Measurements from ENCODE around the gene INTS11.
A peak's percentile ranks its signal among the peaks of the same experiment; 100 is the strongest.

Gene INTS11

DNA sequence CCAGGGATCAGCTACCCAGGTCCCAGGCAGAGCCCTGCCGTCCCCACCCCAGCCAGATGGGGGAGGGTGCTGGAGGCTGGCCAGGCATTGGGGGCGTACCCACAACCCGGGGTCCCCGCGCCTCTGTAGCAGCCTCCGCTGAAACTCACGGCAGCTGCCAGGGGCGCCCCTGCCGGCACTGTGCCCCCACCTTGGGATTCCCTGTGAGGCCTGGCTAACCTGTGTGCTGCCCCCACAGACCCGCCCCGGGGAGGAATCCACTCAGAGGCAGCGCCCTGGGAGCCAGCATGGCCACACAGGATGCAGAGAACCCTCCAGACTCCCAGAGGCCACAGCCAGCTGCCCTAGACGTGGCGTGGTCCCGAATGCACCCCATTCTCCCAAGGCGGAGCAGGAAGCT is 20.9 kb upstream of the INTS11 start:
- no peak for DNase-seq

DNA sequence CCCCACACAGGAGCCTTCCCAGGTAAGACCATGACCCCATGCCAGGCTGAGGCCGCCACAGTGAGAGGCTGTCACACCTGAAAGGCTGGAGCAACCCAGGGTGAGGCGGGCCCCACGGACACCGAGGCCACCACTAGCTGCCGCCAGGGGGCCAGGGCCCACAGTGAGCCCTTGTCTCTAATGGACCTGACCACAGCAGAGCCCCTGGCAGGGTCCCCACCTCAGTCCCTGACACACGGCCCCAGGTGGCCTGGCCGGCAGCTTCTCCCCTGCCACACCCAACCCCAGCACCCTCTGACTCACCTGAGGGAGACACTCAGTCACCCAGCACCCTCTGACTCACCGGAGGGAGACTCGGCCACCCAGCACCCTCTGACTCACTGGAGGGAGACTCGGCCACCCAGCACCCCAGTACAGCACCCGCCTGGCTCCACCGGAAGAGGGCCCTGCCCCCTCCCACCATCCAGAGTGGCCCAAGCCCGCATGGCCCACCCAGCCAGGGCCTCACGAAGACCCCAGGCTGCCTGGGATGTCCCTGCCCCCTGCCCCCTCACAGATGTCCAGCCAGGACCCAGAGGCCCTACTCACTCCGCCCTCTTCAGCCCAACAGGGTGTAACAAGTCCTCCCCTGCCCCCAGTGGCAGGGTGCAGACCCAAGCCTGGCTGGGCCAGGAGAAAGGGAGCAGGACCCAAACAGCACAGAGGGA is 20.3 kb upstream of the INTS11 start:
- DNase-seq = no peak

DNA sequence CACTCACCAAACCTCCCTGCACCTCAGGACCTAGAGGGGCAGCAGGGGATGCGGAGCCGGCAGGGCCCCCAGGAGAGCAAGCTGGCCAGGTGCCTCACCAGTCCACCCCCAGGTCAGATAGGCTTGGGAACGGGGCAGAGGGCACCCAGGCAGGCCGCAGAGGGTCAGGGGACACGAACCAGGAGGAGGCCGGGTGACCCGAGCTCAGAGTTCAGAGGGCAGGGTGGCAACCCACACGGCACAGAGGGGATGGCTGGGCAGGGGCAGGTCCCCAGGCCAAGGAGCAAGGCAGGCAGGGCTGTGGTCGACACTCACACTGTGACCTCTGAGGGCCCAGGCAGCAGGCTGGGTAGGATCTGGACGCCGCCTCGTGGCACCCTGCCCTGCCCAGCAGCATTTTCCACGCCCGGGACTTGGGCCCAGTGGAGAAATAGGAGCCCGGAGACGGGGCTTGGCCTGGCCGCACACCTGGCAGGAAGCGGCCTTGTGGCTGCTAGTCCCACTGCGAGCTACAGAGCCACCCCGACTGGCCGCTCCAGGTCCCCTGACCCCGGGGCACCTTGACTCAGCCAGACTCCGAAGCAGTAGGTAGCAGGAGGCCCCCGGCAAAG is 19.5 kb upstream of the INTS11 start:
- no peak for DNase-seq

DNA sequence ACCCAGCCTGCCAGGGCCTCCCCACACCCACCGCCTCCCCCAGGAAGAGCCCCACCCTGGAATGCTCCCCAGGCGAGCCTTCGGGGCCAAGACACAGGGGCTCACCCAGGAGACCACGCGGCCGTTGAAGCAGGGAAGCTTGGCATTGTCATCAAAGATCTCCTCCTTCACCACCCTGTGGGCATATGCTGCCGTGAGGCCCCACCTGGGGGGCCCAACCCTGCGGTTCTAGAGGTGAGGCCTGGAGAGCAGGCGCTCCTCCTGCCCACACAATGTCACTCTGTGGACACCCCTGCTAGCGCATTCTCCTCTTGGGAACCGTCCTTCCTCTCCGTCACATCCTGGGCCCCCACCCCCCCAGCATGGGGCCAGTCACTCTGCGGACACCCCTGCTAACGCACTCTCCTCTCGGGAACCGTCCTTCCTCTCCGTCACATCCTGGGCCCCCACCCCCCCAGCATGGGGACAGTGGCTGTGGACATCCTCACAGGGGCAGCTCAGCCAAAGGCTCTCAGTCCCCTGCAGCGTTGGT is 18.2 kb upstream of the INTS11 start:
- DNase-seq = no peak

DNA sequence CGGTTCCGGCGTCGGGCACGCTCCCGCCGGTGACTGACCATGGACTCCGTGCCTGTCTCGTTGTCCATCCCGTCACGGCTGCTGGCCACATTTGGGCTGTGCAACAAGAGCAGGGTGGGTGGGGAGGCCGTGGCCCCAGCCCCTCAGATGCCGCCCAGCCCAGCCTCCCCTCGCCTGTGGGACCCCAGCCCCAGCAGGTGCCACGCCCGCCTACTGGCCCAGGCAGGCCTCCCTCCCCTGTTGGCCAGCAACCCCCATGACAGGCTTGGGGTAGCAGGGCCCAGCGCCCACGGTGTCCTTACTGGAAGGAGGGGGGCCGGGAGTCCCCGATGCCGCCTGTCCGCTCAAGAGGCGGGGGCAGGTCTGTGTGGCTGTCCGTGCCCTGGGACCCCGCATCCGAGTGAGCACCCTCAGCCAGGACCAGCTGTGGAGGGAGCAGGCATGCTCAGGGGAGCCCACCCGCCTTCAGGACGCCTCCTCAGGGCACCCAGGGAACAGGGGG is 17.7 kb upstream of the INTS11 start:
- no peak for DNase-seq

DNA sequence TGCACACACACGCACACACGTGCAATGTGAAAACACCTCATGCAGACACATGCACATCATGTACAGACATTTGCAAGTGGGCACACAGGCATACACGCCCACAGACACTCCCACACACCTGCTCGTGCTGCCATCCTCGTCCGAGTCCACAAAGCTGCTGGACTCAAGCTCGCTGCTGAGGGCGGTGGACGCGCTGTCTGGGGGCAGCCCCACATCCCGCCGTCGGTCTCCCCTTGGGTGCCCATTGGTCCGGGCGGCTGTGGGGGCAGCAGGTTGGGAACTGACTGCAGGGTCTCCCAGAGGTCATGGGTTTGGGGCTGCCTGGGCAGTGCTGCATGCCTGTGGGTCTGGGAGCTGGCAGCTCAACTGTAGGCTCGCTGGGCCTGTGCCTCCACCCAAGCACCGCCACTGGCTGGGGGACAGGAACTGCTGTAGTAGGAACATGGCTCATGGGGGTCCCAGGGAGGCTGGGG is 17.1 kb upstream of the INTS11 start:
- DNase-seq = no peak

DNA sequence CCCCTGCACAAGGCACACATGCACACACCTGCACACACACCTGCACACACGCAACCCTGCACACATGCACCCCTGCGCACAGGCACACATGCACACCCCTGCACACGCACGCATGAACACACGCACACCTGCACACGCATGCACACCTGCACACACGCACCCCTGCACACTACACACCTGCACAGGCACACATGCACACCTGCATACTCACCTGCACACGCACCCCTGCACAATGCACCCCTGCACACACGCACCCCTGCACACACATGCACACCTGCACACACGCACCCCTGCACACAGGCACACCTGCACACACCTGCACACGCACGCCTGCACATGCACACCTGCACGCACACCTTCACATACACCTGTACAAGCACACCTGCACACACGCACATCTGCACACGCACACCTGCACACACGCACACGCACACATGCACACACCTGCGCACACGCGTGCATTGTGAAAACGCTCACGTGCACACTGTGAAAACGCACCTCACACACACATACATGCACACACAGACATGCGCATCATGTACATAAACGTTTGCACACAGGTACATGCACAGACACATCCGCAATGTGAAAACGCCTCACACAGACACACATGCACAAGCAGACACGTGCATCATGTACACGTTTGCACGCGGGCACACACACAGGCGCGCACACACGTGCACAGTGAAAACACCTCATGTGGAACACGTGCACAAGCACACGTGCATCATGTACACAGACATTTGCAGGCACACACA is 16.5 kb upstream of the INTS11 start:
- no peak for DNase-seq

DNA sequence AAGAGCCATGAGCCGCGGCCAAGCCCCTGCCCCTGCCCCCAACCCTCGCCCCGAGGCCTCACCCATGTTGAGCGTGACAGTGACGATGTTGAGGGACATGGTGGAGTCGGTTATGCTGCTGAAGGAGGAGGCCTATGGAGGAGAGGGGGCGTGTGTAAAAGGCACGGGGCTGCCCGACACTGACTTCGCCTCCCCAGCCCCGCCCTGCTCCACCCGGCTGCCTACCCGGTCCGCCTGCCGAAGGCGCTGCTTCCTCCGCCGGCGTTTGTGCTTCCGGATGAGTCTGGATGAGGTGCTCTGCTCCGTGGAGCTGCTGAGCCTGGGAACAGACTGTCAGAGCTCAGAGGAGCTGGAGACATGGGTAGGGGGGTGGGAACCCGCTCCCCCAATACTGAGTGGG is 15.7 kb upstream of the INTS11 start:
- no peak for DNase-seq

DNA sequence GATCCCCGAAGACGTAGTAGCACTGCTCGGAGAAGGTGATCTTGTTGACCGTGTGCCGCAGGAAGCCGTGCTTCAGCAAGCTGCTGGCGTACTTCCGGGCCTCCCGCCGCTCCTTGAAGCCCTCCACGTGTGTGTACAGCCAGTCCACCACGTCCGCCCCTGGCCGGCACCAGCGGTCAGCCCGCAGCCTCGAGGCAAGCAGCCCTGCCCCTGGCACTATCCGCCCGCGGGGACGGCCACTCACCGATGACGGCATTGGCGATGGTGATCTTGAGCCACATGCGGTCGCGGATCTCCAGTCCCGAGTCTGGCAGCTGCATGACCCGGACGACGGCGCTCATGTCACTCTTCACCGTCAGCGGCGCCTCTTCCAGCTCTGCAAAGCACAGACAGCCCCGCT is 13.8 kb upstream of the INTS11 start:
- DNase-seq = no peak

DNA sequence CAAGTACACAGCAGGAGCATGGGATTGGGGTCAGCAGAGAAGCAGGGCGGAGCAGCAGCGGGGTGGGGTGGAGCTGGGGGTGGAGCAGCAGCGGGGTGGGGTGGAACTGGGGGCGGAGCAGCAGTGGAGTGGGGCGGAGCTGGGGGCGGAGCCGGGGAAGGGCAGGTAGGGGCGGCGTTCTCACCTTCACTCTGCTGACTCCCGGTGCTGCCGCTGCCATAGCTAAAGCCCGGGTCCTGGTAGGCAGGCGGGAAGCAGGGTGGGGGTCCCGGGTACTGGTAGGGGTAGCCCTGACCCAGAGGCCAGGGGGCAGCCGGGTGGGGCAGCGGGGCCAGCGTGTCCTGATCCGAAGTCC is 13.3 kb upstream of the INTS11 start:
- DNase-seq = no peak

DNA sequence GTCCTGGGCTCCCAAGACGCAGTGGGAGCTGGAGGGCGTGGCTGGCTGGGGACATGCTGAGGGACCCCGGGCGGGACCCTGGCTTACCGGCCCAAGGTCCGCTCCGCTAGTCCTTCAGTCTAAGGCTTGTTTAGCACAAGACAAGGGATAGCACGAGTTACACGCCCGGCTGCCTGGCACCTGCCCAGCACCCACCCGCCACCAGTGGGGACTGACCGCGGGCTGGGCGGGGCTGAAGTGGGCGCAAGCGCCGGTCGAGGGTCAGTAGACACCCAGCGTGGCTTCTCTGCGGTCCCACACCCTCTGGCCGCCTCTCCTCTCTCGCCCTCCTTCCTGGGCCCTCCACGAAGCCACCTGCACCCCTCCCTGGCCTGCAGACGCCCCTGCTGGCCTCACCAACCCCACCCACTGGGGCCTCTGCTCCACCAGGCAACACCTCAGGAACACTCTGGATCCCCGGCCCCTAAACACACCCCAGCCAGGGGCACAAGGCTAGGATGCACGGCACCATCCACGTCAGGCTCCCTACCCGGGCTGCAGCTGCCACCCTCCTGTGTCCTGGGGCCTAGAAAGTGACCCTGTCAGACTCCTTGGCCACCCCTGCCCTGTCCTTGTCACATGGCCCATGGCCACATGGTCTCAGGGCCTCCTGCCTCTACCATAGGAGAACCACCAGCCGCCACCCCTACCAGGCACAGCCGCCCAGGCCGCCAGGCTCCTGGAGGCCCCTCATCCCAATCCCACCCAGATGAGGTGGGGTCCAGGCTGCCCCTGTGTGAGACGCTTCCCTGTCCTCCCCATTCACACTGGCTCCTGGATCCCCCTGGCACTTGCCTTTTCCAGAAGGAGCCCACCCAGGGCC is 12.7 kb upstream of the INTS11 start:
- DNase-seq = no peak

DNA sequence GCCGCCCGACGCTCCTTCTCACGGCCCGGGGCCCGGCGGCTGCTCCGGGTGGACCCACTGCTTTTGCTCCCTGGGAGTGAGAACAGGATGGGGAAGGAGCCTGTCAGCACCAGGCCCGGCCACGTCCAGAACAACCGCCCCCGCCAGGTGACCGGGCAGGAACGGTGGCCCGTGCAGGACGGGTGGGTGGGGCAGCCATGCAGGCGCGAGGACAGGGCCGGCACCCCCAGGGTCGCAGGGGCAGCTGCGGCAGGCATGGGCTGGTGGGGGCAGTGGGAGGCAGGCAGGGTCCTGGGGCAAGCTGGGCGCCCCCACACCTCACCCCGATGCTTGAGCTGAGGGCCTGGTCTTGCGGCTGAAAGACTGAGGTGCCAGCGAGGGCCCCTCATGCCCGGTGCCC is 12.0 kb upstream of the INTS11 start:
- DNase-seq = no peak

DNA sequence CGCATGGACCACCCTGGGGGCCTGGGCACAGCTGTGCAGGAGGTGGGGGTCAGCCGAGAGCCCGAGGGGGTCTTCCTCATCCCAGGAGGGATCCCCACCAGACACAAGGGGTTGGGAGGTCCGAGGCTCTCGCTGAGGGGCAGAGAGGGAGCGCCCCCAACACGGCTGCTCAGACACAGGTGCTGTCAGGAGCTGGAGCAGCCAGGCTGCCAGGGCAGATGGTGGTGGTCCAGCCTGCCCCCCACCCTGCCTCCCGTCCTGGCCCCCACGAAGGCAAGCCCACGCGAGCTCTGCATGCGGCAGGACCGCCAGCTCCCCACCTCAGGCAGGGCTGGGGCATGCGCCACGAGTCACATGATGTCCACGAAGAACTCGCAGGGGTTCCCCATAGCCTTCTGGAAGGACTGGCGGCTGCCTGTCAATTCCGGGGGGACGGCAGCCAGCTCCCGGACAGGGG is 11.4 kb upstream of the INTS11 start:
- DNase-seq = no peak

DNA sequence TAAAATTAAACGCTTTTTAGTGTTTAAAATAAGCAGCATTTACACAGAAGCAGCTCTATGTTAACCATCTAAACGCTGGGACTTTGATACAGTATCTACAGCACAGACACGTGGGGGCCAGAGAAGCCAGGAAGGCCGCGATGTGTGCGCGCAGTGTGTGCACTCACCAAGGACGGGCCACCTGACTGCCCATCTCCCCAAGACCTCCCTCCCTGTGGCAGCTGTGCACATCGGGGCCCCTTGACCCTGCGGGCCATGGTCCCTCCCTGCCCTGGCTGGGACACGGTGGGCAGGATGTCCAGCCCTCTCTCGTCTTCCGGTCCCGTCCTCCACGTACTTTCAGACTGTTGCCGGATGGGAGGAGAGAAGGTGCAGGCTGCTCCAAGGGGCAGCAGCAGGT is 10.8 kb upstream of the INTS11 start:
- DNase-seq = no peak

DNA sequence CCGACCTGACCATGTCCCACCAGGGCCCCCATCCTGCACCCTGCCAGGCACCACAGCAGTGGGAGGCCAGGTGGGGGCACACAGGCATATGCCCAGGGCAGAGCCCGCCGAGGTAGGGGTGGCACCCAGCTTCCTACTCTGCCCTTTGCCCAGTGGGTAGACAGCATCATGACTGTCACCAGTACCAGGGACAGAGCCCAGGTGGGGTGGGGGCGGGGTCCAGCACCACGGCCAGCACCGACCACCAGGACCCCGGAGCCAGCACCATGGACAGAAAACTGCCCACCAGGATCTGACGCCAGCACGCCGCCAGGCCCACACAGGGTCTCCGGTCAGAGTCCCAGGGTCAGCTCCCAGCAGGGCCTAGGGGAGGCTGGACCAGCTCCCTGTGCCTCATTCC is 10.4 kb upstream of the INTS11 start:
- peak; percentile 41 for DNase-seq

DNA sequence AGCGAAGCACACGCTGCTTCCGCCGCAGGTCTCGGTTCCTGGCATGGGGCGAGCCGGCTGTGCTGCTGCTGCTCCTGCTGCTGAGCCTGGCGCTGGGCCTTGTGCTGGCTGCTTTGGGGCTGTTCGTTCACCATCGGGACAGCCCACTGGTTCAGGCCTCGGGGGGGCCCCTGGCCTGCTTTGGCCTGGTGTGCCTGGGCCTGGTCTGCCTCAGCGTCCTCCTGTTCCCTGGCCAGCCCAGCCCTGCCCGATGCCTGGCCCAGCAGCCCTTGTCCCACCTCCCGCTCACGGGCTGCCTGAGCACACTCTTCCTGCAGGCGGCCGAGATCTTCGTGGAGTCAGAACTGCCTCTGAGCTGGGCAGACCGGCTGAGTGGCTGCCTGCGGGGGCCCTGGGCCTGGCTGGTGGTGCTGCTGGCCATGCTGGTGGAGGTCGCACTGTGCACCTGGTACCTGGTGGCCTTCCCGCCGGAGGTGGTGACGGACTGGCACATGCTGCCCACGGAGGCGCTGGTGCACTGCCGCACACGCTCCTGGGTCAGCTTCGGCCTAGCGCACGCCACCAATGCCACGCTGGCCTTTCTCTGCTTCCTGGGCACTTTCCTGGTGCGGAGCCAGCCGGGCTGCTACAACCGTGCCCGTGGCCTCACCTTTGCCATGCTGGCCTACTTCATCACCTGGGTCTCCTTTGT is 9.2 kb upstream of the INTS11 start:
- DNase-seq = no peak

DNA sequence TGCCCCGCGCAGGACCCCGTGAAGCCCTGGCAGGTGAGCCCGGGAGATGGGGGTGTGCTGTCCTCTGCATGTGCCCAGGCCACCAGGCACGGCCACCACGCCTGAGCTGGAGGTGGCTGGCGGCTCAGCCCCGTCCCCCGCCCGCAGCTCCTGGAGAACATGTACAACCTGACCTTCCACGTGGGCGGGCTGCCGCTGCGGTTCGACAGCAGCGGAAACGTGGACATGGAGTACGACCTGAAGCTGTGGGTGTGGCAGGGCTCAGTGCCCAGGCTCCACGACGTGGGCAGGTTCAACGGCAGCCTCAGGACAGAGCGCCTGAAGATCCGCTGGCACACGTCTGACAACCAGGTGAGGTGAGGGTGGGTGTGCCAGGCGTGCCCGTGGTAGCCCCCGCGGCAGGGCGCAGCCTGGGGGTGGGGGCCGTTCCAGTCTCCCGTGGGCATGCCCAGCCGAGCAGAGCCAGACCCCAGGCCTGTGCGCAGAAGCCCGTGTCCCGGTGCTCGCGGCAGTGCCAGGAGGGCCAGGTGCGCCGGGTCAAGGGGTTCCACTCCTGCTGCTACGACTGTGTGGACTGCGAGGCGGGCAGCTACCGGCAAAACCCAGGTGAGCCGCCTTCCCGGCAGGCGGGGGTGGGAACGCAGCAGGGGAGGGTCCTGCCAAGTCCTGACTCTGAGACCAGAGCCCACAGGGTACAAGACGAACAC is 8.5 kb upstream of the INTS11 start:
- no peak for DNase-seq

DNA sequence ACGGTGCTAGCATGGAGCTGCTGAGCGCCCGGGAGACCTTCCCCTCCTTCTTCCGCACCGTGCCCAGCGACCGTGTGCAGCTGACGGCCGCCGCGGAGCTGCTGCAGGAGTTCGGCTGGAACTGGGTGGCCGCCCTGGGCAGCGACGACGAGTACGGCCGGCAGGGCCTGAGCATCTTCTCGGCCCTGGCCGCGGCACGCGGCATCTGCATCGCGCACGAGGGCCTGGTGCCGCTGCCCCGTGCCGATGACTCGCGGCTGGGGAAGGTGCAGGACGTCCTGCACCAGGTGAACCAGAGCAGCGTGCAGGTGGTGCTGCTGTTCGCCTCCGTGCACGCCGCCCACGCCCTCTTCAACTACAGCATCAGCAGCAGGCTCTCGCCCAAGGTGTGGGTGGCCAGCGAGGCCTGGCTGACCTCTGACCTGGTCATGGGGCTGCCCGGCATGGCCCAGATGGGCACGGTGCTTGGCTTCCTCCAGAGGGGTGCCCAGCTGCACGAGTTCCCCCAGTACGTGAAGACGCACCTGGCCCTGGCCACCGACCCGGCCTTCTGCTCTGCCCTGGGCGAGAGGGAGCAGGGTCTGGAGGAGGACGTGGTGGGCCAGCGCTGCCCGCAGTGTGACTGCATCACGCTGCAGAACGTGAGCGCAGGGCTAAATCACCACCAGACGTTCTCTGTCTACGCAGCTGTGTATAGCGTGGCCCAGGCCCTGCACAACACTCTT is 7.7 kb upstream of the INTS11 start:
- DNase-seq = no peak

DNA sequence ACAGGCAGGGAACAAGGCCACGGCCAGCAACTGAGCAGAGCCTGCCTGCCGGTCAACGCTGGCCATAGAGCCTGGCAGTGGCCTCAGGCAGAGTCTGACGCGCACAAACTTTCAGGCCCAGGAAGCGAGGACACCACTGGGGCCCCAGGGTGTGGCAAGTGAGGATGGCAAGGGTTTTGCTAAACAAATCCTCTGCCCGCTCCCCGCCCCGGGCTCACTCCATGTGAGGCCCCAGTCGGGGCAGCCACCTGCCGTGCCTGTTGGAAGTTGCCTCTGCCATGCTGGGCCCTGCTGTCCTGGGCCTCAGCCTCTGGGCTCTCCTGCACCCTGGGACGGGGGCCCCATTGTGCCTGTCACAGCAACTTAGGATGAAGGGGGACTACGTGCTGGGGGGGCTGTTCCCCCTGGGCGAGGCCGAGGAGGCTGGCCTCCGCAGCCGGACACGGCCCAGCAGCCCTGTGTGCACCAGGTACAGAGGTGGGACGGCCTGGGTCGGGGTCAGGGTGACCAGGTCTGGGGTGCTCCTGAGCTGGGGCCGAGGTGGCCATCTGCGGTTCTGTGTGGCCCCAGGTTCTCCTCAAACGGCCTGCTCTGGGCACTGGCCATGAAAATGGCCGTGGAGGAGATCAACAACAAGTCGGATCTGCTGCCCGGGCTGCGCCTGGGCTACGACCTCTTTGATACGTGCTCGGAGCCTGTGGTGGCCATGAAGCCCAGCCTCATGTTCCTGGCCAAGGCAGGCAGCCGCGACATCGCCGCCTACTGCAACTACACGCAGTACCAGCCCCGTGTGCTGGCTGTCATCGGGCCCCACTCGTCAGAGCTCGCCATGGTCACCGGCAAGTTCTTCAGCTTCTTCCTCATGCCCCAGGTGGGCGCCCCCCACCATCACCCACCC is 6.9 kb upstream of the INTS11 start, which contains the start of gene TAS1R3:
Gene TAS1R3 (plus strand): TSS at position 213 of the 898 bp plus-strand sequence. CDS start 66 bp downstream, at position 279.
- no peak for DNase-seq
